HepG2 (cell line): ENCODE data around the gene TTLL13. TPM values are rescaled to one million over a fixed set of nuclear protein-coding genes. Genes with fewer than 3 reads are reported as not detected.

Experiments
- ATAC-seq: fragments of 200-7000 bp; cut with Tn5 transposase; 3 replicates; pipeline ENCODE4 v1.9.1; 2020; ENCODE audit warnings: mild to moderate bottlenecking, moderate library complexity
- BruUV-seq: library from RNA; stranded (reverse); fragments of 400-500 nt; replicated peaks from 2 replicates; lab custom pipeline; 2021; lab: Mats Ljungman, UMichigan
- CTCF ChIA-PET: fragments of 300-600 bp; formaldehyde crosslinking; extraction: SDS; loops from one replicate; lab custom pipeline; 2021; ENCODE audit warnings: low total read pairs, inconsistent platforms, low intra/inter-chr PET ratio; lab: Yijun Ruan, JAX
- POLR2A ChIA-PET: fragments of 350-600 bp; sonication (Branson Sonifier 250); formaldehyde crosslinking; loops from one replicate; lab custom pipeline; 2020; ENCODE audit warnings: antibody characterized with exemption, inconsistent platforms; lab: Yijun Ruan, JAX
- DNase-seq: peaks from one replicate; pipeline ENCODE4 v3.0.0-alpha.2; 2015; ENCODE audit warnings: low spot score
- FAIRE-seq: peaks from 3 replicates; lab custom pipeline; 2011; peaks lifted over from hg19 to GRCh38; lab: Jason Lieb, UNC
- H2AFZ ChIP-seq: one replicate; pipeline ENCODE4 v1.6.1; 2011; ENCODE audit warnings: low read length, inconsistent platforms
- H3K27ac ChIP-seq: fragments of 300-600 bp; 3 replicates; pipeline ENCODE4 v1.8.0; 2011; ENCODE audit warnings: mixed run types, mild to moderate bottlenecking, mixed read lengths, low read length, inconsistent platforms; ENCODE audit not compliant: insufficient read depth; ENCODE audit errors: extremely low read length
- H3K27me3 ChIP-seq, 2 experiments: fragments of 200-600 bp in 1 of 2; 2 replicates in 1 of 2; 3 replicates in 1 of 2; pipeline versions ENCODE4 v1.6.0 to v1.8.0; 2011; ENCODE audit warnings: low read length in 2 of 2, mild to moderate bottlenecking in 2 of 2, moderate library complexity in 2 of 2, inconsistent platforms in 1 of 2; ENCODE audit not compliant: insufficient read depth in 2 of 2, control insufficient read depth in 1 of 2
- H3K36me3 ChIP-seq, 2 experiments: fragments of 200-600 bp in 1 of 2; replicated peaks in 1 of 2; 2 replicates in 1 of 2; 3 replicates in 1 of 2; pipeline versions ENCODE4 v1.5.1 to v1.8.0; 2011; ENCODE audit warnings: low read length in 2 of 2, inconsistent platforms in 1 of 2; ENCODE audit not compliant: insufficient read depth in 2 of 2, control insufficient read depth in 1 of 2
- H3K4me1 ChIP-seq: 2 replicates; pipeline ENCODE4 v1.5.1; 2012; ENCODE audit warnings: low read length, inconsistent platforms; ENCODE audit not compliant: insufficient read depth
- H3K4me2 ChIP-seq: 2 replicates; pipeline ENCODE4 v1.6.0; 2011; ENCODE audit warnings: low read depth, low read length, inconsistent platforms
- H3K4me3 ChIP-seq, 3 experiments: fragments of 200-600 bp in 1 of 3; sonication (generic), shearing (Covaris generic) in 1 of 3; replicated peaks in 1 of 3; 2 replicates each; pipeline ENCODE4 v1.5.1; 2011 to 2016; ENCODE audit warnings: low read length in 3 of 3, inconsistent platforms in 2 of 3, low read depth in 2 of 3, mild to moderate bottlenecking in 2 of 3, control low read depth in 1 of 3, mixed read lengths in 1 of 3; ENCODE audit not compliant: insufficient read depth in 1 of 3
- H3K79me2 ChIP-seq: one replicate; pipeline ENCODE4 v1.6.1; 2011; ENCODE audit warnings: low read length, inconsistent platforms; ENCODE audit not compliant: insufficient read depth
- H3K9ac ChIP-seq: 2 replicates; pipeline ENCODE4 v1.6.0; 2011; ENCODE audit warnings: mild to moderate bottlenecking, low read depth, low read length, inconsistent platforms; ENCODE audit not compliant: insufficient read depth
- H3K9me3 ChIP-seq: 2 replicates; pipeline ENCODE4 v1.5.1; 2012; ENCODE audit warnings: mild to moderate bottlenecking, low read length
- H4K20me1 ChIP-seq: 2 replicates; pipeline ENCODE4 v1.6.0; 2011; ENCODE audit warnings: inconsistent platforms, mild to moderate bottlenecking, low read length, moderate library complexity; ENCODE audit not compliant: insufficient read depth
- ATAD3A ChIP-seq: sonication (generic); formaldehyde crosslinking; IDR thresholded peaks from 2 replicates; pipeline ENCODE4 v1.4.0; 2020; ENCODE audit warnings: missing genetic modification reagents
- HIC2 ChIP-seq: sonication (generic); formaldehyde crosslinking; IDR thresholded peaks from 2 replicates; pipeline ENCODE4 v1.9.0; 2022; ENCODE audit warnings: low read depth, missing genetic modification reagents
- LBX2 ChIP-seq: sonication (generic); formaldehyde crosslinking; IDR thresholded peaks from 2 replicates; pipeline ENCODE4 v1.5.0; 2020; ENCODE audit warnings: missing genetic modification reagents, mild to moderate bottlenecking, borderline replicate concordance
- MNT ChIP-seq: fragments of 450-650 bp; IDR thresholded peaks from 2 replicates; pipeline ENCODE4 v1.6.1; 2016
- PBX3 ChIP-seq: sonication (generic); formaldehyde crosslinking; IDR thresholded peaks from 2 replicates; pipeline ENCODE4 v1.8.1; 2023; ENCODE audit warnings: missing genetic modification reagents, inconsistent platforms, borderline replicate concordance
- PTBP1 ChIP-seq: fragments of 200-400 bp; formaldehyde crosslinking; IDR thresholded peaks from 2 replicates; pipeline ENCODE4 v1.6.1; 2018; ENCODE audit warnings: low read length, low read depth; ENCODE audit not compliant: poor library complexity, severe bottlenecking
- SP2 ChIP-seq: sonication (generic); formaldehyde crosslinking; IDR thresholded peaks from 2 replicates; pipeline ENCODE4 v1.5.1; 2020; ENCODE audit warnings: mild to moderate bottlenecking, missing genetic modification reagents
- TBX3 ChIP-seq: fragments of 450-650 bp; IDR thresholded peaks from 2 replicates; pipeline ENCODE4 v1.6.1; 2017; ENCODE audit warnings: antibody characterized with exemption, mild to moderate bottlenecking, inconsistent platforms, borderline replicate concordance
- ZFP37 ChIP-seq: sonication (generic); formaldehyde crosslinking; IDR thresholded peaks from 2 replicates; pipeline ENCODE4 v1.4.0; 2020; ENCODE audit warnings: missing genetic modification reagents, borderline replicate concordance
- ZFX ChIP-seq: sonication (generic); formaldehyde crosslinking; IDR thresholded peaks from 2 replicates; pipeline ENCODE4 v1.4.0; 2020; ENCODE audit warnings: mild to moderate bottlenecking, low read depth, missing genetic modification reagents, moderate library complexity
- ZNF280D ChIP-seq: sonication (generic); formaldehyde crosslinking; IDR thresholded peaks from 2 replicates; pipeline ENCODE4 v1.5.1; 2020; ENCODE audit warnings: mild to moderate bottlenecking, missing genetic modification reagents
- WGBS: methylation state at CpG from one replicate; pipeline ENCODE4 v1.1.6; 2017; ENCODE audit warnings: low lambda C conversion rate; 5-methylcytosine and 5-hydroxymethylcytosine counted together
- in situ Hi-C: cut with HindIII; loops from 2 replicates; pipeline ENCODE4 v1.10.0; 2017; ENCODE audit warnings: low pct_unique_long_range_greater_than_20kb; ENCODE audit not compliant: extremely low pct_ligation_motif_present
- intact Hi-C: fragments of 100-400 bp; cut with micrococcal nuclease; formaldehyde crosslinking; loops from one replicate; pipeline ENCODE4 v1.10.0; 2022; ENCODE audit not compliant: unreplicated experiment
- polyA plus RNA-seq, 8 experiments: library from polyadenylated mRNA; depleted of rRNA in 3 of 8; stranded (reverse) in 7 of 8; unstranded in 1 of 8; fragments of >200 nt; fragmentation: Illumina TruSeq in 4 of 8; extraction: Trizol in 4 of 8; gene quantifications; 2 replicates each; pipeline versions ENCODE4 v1.2.1 to v1.2.3, GENCODE V29; 2011 to 2016; ENCODE audit warnings: low read depth in 4 of 8, missing spikeins in 1 of 8, mixed read lengths in 1 of 8; ENCODE audit not compliant: insufficient read depth in 1 of 8
- total RNA-seq, 5 experiments: library from RNA; depleted of rRNA; stranded (reverse); fragments of >200 nt; fragmentation: Illumina TruSeq; extraction: Trizol; gene quantifications; 2 replicates each; pipeline ENCODE4 v1.2.3, GENCODE V29; 2016; ENCODE audit warnings: low read depth in 1 of 5

Gene TTLL13
- total and polyA plus RNA-seq, 2 of the 13 experiments (the other 11 are each of a cell fraction or from before 2014, with no cell fraction given), result 0.07 to 0.29 TPM

- TF ChIP-seq LBX2 (CRISPR knock-in tag) (no peak), ZFP37 (no peak), MNT (no peak), TBX3 (no peak), ATAD3A (CRISPR knock-in tag) (no peak), ZFX (peak; percentile 43)
These were observed at the start of gene TTLL13 (continued) for GRCh38 chr15:90249203-90249863.

GRCh38 chr15:90200534-90201129 is 48.7 kb upstream of the TTLL13 start:
- Histone ChIP-seq H4K20me1 (peaks cover 6% of the 10 kb centered on the region; the same call in 1 of the 2 replicates), H3K27me3 (no peaks in the 10 kb centered on the region), H3K79me2 (peaks cover 6% of the 10 kb centered on the region), H3K36me3 (no peaks in the 10 kb centered on the region), H3K4me2 (peak overlapping the region; percentile 87), H3K9me3 (no peaks in the 10 kb centered on the region), H3K4me3 (peak overlapping the region; percentile 85 to 95 (median 95)), H2AFZ (no peak overlapping the region), H3K4me1 (peaks cover 26% of the 10 kb centered on the region), H3K9ac (peak overlapping the region; percentile 72), H3K27ac (peak overlapping the region; percentile 30)
- FAIRE-seq (no peak), DNase-seq (no peak), ATAC-seq (peak; percentile 39)
- 11% methylated on average over 11 of the region's 24 CpGs for whole genome bisulfite sequencing
- in situ Hi-C loops (no loop called here), intact Hi-C loops (loop anchor here (2.0 kb wide), 1 partner anchor 20 kb away; no protein-coding TSS in a partner anchor)
- CTCF ChIA-PET, result interaction anchor here (0.9 kb wide), 1 partner anchor 19 kb away, joined by 3 read pairs; no protein-coding TSS in a partner anchor
- POLR2A ChIA-PET, result interaction anchor here (1.0 to 4.0 kb wide), 6 partner anchors 8 to 49 kb away, joined by 3 to 55 read pairs (median 8); partner anchors contain the start of genes CIB1, GDPGP1 and TTLL13
- BruUV-seq, result no TSS peak
- TF ChIP-seq PBX3 (CRISPR knock-in tag), result no peak
- no peak for TF ChIP-seq ZNF280D (CRISPR knock-in tag)
- 0 out of 2 replicates have a peak, but pooled peaks have one; percentile 20 for TF ChIP-seq SP2
- no peak for TF ChIP-seq HIC2 (CRISPR knock-in tag)
- TF ChIP-seq PTBP1, result no peak
